Stomach (tissue), 4 donors: ENCODE results near the gene GALNT18.

ENCODE experiments used
- CTCF ChIP-seq, 7 experiments: fragments of 450-650 bp in 4 of 7; fragments of 200-600 bp in 3 of 7; sonication (generic) in 3 of 7; IDR thresholded peaks; one replicate each; pipeline ENCODE4 v1.5.1; 2016 to 2019; ENCODE audit warnings: antibody characterized with exemption in 7 of 7, control low read depth in 2 of 7, mild to moderate bottlenecking in 1 of 7
- EP300 ChIP-seq: sonication (generic); formaldehyde crosslinking; IDR thresholded peaks from one replicate; pipeline ENCODE4 v1.6.1; 2017; ENCODE audit warnings: antibody characterized with exemption
- POLR2AphosphoS5 ChIP-seq, 3 donors: sonication (generic); formaldehyde crosslinking; IDR thresholded peaks; one replicate each; pipeline ENCODE4 v1.6.1; 2016; ENCODE audit warnings: antibody characterized with exemption in 3 of 3

- TF ChIP-seq CTCF (IDR thresholded peaks at IDR 0.05) (no peak), EP300 (no peak), POLR2AphosphoS5 (IDR thresholded peaks at IDR 0.05) (no peak)
Measured at GRCh38 chr11:11229647-11230046, 392.2 kb downstream of the GALNT18 start.
